Pulmonary artery endothelial cell (primary cell): ENCODE data around the gene MGAT3. TPM values are rescaled to one million over a fixed set of nuclear protein-coding genes. Genes with fewer than 3 reads are reported as not detected.
"Not testable (repeated sequence)": the region's sequence is repeated elsewhere in the genome, so short reads cannot be mapped to it uniquely, and the experiment has no call there.

Source experiments
- DNase-seq: peaks from one replicate; pipeline ENCODE4 v3.0.0-alpha.2; 2011; ENCODE audit warnings: low read depth, low spot score
- total RNA-seq: library from RNA; depleted of rRNA; stranded (reverse); fragments of >200 nt; gene quantifications from 2 replicates; pipeline ENCODE4 v1.2.3, GENCODE V29; 2014

Gene MGAT3
- total RNA-seq, 1 donor from 2014 or later = not detected

DNA sequence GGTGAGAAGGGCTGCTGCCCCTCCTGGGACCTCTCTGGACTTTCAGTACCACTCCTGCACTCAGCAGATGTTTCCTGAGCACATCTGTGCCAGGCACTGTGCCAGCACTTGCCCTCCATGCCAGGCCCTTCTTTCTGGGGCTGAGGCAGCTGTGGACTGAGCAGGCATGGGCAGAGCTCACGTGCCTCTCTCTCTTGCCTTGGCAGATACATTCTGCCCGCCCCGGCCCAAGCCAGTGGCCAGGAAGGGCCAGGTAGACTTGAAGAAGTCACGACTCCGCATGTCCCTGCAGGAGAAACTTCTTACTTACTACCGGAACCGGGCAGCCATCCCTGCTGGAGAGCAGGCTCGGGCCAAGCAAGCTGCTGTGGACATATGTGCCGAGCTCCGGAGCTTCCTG lies 55.2 kb downstream of the MGAT3 start:
- DNase-seq = no peak

DNA sequence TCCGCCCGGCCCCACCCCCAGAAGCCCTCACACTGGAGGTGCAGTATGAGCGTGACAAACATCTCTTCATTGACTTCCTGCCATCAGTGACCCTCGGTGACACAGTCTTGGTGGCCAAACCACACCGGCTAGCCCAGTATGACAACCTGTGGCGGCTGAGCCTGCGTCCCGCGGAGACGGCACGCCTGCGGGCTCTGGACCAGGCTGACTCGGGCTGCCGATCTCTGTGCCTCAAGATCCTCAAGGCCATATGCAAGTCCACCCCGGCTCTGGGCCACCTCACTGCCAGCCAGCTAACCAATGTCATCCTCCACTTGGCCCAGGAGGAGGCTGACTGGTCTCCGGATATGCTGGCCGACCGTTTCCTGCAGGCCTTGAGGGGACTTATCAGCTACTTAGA lies 57.0 kb downstream of the MGAT3 start:
- no peak for DNase-seq

DNA sequence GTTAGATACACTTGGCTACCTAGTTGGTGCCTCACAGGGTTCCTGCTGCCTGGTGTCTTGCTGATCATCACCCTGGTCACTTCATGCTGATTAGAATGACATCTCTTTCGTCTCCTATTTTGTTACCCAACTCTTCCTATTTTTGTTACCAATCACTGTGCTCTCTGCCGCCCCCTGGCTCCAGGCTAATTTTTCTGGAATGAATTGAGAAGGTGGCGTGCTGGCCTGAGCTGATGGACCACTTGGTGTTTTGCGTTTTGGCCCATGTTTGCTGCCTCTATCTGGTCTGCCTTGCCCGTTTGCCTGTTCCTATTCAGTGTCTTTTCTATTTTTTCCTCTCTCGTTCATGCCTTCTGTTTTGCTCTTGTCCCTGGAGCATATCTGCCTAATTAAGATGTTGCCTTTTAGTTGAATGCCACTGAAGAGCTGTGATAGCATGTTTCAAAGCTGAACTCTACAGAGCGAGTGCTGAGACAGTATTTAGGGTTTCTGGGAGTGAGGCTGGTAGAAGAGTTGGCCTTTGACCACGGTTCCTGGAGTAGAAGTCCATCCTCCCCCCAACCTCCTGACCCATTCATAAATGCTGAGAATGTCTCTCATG lies 57.7 kb downstream of the MGAT3 start:
- DNase-seq = no peak

DNA sequence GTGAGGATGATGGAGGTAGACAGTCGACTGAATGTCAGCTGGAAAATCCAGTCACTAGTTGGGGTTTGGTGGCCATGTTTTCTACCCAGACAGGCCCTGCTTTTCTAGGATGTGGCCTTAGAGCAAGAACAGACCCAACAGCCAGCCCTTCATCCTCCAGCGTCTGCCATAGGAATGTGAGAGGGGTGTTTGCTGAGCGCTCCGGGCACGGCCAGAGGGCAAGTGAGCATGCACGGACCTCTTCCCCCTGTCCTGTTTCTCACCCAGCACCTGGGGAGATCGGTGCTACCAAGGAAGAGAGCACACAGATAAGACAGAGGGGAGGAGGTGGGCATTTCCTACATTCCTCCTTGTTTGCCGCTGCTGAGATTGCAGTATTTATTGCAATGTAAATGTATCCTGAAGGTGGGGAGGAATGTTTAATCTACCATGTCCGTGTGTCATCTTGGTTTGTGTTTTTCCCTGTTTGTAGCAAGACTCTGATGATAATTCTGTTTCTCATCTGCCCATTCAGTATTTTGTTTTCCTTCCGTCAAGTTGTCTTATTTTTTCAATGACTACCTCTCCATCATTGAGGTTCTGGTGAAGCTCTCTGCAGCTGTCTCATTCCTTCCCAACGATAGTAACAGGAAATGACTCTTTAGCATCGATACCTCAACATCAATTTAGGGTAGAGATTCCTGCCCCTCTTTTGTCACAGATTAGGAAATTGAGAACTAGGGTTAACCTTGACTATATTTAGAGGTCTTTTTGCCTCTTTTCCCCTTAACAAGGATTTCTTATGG lies 58.6 kb downstream of the MGAT3 start:
- no peak for DNase-seq

DNA sequence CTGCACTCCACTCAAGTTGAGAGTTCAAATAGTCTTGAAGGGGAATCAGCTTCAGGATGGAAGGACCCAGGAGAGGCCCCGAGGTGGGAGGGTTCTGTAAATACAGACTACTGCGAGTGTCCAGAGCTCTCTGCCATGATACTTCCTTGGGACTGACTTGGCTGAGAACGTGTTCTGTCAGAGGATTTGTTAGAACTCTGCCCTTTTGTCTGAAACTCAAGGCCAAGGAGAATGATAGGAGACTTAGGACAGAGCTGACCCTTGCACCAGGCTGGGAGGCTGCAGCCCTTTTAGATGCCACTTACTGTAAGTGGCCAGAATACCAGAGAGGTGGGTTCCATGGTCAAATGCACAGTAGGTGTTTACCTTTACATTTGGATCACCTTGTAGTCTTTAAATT lies 60.7 kb downstream of the MGAT3 start:
- no peak for DNase-seq

DNA sequence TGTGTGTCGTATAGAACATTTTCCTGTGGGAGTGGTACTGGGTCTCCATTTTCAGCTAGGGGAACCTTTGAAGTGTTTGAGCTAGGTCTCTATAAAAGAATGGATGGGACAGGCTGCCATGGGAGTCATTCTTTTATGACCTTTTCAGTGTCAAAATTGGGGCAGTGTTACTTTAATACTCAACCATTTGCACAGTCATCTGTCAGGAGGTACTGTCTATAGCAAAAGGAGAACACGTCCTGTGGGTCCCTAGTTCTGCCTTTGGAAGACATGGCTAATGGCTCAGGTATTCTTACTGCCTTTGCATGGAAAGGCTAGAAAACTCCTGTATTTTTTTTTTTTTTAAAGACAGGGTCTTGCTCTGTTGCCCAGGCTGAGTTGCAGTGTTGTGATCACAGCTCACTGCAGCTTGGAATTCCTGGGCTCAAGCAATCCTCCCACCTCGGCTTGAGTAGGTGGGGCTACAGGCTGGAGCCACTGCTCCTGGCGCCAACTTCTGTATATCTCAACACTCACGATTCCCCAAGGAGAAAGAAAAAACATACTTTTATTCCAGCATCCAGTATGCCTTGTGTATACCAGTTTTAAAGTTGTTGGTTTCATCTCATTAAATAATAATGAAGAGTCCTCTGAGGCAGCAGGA lies 61.5 kb downstream of the MGAT3 start:
- no peak for DNase-seq

DNA sequence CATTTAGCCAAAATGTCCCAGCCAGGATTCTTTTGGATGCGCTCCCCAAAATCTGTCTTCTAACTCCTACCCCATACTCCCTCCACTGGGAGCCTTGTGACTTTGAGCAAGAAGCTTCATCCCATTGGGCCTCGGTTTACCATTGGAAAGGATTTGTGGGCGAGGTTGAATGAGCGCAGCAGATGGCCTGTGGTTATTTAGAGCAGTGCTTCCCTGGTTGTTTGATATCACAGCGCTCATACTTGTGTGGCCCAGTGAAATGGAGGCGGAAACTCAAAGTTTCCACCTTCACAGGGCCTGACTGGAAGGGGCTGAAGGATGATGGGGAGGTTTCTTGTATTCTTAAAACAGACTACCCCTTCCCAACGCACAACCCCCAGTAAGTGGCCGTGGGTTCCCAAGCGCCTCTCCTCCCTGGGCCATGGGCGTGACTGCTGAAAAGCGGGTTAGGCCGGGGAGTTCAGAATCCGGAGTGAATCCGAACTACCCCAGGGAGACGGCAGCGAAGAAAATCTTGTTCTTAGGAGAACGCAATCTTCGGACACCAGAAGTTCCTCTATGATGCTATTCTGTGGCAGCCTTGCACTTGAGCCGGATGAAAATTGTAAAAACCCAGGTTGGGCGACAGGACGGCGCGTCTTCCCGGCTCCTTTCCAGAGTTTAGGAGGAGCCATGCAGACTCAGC lies 62.3 kb downstream of the MGAT3 start:
- no peak for DNase-seq

DNA sequence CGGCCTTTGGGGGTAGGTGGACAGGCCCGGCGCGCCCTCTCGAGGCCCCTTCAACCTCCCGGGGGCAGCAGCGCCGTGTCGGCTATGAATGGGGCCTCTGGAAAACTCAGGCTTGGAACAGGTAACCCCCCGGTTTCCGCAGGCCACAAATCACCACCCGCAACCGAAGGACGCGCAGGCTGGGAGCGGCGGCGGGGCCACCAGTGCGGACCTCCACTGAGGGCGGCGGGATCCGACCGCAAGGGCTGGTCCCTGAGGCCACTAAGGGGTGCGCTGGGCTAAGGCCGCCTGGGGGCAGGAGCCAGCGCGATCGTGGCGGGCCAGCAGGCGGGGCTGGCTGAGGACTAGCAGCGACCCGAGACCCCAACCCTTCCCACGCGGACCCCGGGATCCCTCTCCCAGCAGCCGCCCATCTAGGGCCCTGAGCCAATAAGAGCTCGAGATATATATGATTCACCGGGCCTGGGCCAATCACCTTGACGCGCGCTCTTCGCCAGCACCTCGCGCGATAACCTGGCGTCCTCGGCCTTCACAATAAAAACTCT lies 62.9 kb downstream of the MGAT3 start:
- DNase-seq = peak; percentile 98

DNA sequence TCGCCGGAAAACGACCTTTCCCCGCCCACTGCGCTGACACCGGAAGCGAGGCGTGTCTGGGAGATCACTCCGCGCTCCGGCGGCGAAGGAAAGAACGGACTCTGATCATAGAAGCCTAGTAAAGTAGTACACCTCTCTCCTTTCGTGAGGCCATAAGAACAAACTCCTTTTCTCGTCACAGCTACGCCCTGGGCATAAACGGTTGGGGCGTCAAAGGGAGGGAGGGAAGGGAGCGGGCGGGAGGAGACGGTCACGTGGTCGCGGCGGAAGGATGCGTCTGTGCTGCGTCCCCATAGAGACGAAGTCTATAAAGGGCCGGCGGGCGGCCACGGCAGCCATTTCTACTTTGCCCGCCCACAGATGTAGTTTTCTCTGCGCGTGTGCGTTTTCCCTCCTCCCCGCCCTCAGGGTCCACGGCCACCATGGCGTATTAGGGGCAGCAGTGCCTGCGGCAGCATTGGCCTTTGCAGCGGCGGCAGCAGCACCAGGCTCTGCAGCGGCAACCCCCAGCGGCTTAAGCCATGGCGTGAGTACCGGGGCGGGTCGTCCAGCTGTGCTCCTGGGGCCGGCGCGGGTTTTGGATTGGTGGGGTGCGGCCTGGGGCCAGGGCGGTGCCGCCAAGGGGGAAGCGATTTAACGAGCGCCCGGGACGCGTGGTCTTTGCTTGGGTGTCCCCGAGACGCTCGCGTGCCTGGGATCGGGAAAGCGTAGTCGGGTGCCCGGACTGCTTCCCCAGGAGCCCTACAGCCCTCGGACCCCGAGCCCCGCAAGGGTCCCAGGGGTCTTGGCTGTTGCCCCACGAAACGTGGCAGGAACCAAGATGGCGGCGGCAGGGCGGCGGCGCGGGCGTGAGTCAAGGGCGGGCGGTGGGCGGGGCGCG lies 63.7 kb downstream of the MGAT3 start, which contains the start of gene ATF4:
Gene ATF4, plus strand, starts transcription at position 337 of the 880 bp plus-strand sequence. CDS start 884 bp downstream, outside the sequence.
- DNase-seq = no peak

DNA sequence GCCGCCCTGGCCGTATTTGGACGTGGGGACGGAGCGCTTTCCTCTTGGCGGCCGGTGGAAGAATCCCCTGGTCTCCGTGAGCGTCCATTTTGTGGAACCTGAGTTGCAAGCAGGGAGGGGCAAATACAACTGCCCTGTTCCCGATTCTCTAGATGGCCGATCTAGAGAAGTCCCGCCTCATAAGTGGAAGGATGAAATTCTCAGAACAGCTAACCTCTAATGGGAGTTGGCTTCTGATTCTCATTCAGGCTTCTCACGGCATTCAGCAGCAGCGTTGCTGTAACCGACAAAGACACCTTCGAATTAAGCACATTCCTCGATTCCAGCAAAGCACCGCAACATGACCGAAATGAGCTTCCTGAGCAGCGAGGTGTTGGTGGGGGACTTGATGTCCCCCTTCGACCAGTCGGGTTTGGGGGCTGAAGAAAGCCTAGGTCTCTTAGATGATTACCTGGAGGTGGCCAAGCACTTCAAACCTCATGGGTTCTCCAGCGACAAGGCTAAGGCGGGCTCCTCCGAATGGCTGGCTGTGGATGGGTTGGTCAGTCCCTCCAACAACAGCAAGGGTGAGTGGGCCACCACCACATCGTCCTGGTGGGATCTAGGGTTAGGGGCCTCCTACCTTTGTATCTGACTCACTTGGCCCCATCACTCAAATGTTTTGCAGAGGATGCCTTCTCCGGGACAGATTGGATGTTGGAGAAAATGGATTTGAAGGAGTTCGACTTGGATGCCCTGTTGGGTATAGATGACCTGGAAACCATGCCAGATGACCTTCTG lies 64.5 kb downstream of the MGAT3 start:
- not testable (repeated sequence) for DNase-seq

DNA sequence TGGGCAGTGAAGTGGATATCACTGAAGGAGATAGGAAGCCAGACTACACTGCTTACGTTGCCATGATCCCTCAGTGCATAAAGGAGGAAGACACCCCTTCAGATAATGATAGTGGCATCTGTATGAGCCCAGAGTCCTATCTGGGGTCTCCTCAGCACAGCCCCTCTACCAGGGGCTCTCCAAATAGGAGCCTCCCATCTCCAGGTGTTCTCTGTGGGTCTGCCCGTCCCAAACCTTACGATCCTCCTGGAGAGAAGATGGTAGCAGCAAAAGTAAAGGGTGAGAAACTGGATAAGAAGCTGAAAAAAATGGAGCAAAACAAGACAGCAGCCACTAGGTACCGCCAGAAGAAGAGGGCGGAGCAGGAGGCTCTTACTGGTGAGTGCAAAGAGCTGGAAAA lies 65.3 kb downstream of the MGAT3 start:
- not testable (repeated sequence) for DNase-seq

DNA sequence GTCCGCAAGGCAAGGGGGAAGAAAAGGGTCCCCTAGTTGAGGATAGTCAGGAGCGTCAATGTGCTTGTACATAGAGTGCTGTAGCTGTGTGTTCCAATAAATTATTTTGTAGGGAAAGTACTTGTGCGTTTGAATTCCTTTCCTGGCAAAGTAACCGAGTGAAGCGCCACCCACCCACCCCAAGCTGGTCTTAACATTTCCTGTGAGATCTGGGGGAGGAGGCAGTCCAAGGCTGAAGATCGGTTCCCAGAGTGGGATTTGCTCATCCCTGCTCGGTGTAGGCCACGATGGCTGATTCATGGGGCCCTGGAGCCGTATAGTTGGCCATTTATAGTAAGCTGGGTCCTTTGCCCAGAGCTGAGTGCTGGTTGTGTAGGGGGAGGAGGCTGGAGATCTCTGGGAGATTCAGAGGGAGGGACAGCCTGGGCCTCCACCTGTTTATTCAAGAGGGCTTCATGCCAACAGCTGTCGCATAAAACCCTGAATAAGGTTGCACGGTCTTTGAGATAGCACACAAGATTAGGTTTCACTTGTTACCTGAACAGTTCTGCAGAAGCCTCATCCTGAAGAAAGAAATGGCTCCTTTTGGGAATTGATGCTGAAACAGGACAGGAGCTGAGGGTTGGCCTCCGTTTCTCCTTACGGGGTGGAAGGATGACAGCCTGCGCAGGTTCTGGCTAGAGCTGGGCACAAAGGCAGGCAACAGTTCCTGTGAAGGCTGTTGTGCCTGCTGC lies 65.9 kb downstream of the MGAT3 start:
- no peak for DNase-seq

DNA sequence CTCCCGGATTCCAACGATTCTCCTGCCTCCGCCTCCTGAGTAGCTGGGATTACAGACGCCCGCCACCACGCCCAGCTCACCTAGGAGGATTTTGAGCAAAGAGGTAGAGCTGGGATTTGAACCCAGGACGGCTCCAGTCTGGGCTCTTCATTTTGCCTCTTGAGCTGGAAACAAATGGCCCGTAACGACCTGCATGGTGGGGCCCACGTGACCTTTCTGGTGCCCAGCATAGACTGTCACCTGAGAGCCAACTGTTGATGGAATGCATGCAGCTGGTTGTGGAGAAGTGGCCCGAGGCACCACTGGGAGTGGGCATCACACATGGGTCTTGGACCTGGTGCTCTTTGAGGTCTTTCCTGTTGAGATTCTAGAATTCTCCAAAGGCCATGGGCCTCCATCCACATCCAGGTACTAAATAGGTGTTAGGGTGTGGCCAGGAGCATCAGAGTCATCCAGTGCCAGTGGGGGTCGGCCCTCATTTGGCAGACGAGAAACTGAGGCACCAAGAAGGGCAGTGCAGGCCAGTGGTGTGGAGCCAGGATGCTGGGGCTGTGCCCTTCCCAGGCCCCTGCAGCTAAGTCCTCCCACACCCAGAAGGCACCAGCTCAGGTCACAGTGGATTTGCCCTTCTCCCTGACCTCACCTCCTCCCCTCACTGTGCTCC lies 67.4 kb downstream of the MGAT3 start:
- DNase-seq = no peak

DNA sequence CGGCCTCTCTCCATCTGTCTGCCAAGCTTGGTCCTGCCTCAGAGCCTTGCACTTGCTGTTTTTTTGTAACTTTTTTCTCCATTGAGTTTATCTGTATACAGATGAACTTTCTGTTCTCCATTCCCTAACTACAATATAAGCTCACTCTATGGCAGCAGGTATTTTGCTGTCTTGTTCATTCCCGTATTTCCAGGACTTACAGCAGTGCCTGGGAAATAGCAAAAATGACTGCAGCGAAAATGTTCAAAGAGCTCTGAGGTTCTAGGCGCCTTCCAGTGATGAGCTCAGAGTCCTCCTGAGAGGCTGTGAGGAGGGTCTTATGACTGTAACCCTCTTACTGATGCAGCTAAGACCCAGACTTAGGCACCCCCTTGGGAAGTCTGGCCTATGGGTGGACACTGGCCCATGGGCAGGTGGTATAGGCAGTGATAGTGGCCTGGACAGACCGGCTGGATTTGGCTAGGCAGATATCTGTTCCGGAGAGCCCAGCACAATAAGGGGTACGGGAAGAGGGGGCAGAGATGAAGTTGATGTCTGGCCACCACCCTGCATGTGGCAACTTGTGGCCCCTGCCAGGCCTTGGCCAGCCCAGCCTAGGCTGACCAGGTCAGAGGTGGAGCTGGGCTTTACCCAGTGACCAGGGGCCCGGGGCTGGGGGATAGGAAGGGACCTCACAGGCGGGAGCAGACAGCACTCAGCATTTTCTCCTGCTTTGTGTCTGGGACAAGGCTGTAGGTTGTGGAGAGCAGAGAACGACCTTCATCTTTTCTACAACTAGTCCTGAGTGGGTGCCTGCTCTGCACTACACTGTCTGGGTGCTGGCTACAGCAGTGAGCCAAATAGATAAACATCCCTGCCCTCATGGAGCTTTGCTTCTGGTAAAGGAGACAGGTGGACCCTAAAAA lies 68.2 kb downstream of the MGAT3 start:
- no peak for DNase-seq

DNA sequence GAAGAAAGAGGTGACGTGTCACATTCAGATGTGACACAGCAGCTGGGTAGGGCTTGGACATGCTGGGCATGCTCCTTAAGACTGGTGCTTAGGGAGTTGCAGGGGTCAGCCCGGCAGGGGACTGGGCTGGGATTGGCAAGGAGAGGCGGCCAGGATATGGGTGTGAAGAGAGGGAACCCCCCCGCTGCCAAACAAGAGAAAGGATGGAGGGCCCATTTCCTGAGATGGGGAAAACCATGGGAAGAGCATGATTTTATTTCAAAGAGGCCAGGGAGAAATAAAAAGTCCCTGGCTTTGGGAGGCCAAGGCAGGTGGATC lies 68.8 kb downstream of the MGAT3 start:
- no peak for DNase-seq

DNA sequence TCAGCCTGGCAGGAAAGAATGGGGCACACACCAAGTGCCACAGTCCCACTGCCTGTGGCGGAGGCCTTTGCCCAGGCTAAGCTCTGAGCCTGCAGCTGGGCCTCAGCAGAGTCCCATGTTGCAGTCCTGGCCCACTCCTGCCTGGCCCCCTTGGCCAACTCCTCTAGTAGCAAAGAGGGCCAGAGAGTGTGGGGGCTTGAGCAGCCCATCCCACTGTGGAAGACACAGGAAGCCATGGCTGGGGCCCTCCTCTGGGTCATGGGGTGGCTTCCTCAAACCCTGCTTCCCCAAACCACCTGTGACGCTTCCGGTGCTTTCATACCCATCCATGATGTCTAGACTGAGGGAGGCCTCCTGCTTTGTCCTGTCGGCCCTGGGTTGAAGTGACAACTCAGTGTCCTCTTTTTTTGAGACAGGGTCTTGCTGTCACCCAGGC lies 69.9 kb downstream of the MGAT3 start:
- no peak for DNase-seq

DNA sequence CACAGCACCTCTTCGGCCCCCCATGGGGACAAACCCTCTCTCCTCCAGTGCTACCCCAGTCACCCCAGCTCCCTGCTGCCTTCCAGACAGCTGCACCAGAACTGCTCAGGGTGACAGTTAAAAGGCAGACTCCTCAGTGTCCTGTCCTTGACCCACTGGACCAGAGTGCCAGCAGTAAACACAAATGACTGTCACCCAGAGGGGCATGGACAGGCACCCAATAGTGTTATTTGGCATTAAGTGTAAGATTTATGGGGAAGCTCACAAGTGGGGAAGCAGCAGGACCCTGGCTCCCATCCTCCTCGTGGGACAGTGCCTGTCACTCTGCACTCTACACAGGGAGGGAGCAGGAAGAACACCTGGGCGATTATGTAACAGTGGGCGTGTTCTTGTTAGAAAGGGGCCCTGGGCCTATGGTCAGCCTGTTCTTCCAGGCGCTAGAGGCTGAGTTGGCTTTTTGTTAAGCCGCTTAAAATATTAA lies 70.7 kb downstream of the MGAT3 start:
- DNase-seq = no peak
